GM12892 (cell line): ENCODE data around the gene CPEB4.

ENCODE experiments used
- DNase-seq: peaks from one replicate; pipeline ENCODE4 v3.0.0; 2011; ENCODE audit not compliant: insufficient read length
- FAIRE-seq: peaks from 2 replicates; lab custom pipeline; 2011; peaks lifted over from hg19 to GRCh38; lab: Jason Lieb, UNC
- POLR2A ChIP-seq: IDR thresholded peaks from 2 replicates; pipeline ENCODE4 v1.6.1; 2011; ENCODE audit warnings: low read depth, low read length, control low read depth
- POLR2AphosphoS5 ChIP-seq: IDR thresholded peaks from 2 replicates; pipeline ENCODE4 v1.6.1; 2011; ENCODE audit warnings: low read depth, low read length, control low read depth
- TAF1 ChIP-seq: IDR thresholded peaks from 2 replicates; pipeline ENCODE4 v1.6.1; 2011; ENCODE audit warnings: low read depth, mild to moderate bottlenecking, control low read depth, low read length, borderline replicate concordance

Gene CPEB4

DNA sequence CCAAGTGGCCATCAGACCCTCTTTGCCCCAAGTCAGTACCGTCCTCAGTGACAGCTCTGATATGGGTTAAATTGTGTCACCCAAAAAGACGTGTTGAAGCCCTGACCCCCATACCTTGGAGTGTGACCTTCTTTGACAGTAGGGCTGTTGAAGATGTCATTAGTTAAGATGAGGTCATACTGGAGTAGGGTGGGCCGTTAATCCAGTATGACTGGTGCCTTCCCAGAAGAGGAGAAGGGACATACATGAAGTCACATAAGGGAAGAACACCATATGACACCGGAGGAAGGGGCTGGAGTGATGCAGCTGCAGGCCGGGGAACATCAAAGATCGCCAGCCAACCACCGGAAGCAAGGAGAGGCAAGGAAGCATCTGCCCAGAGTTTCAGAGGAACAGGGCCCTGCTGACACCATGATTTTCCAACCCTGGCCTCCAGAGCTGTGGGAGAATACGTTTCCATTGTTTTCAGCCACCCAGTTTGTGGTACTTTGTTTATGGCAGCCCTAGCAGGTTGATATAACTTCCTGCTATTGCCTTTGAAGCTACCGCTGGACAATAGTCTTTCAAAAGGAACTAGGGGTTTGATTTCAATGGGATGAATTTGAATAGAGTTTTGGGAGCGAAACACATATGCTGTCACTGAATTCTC lies 36.4 kb upstream of the CPEB4 start:
- FAIRE-seq (no peak), DNase-seq (no peak)
- TF ChIP-seq POLR2A = no peak
- TF ChIP-seq TAF1 = no peak
- no peak for TF ChIP-seq POLR2AphosphoS5

GRCh38 chr5:173852790-173853359 lies 35.3 kb upstream of the CPEB4 start:
- FAIRE-seq = no peak
- TF ChIP-seq TAF1 = no peak
- DNase-seq = no peak

DNA sequence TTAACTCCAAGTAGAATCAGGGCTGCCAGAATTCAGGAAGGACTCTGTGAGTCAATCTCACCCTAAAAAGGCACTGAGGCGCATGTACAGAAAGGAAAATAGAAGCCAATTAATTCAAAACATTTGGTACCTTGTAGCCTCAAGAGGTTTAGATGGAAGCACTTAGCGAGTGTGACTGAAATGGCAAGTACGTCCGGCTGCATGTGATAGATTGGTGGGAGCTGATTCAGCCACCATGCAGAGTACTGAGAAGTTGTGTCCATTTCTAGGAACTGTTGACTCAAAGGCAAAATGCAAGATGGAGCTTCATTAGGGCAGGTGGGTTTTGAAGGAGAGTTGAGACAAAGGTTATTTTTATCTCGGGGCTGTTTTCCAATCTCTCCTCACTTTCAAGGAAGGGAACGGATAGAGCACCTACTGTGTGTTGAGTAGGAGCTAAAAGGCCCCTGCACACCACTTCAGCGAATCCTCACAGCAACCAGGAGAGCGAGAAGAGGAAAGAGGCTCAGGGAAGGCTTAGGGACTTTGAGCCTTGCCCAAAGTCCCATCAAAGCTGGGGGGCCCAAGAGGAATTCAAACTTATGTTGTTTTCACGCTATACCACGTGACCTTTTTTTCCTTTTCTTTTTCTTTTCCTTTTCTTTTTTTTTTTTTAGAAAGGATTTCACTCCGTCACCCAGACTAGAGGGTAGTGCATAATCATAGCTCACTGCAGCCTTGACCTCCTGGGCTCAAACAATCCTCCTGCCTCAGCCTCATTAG lies 34.6 kb upstream of the CPEB4 start:
- FAIRE-seq (no peak), DNase-seq (no peak)
- TF ChIP-seq POLR2AphosphoS5 (no peak), TAF1 (no peak), POLR2A (no peak)

- TF ChIP-seq POLR2AphosphoS5 (no peak), TAF1 (no peak), POLR2A (no peak)
- DNase-seq = no peak
- FAIRE-seq = no peak
Observed at GRCh38 chr5:173855162-173855994, 32.8 kb upstream of the CPEB4 start.

DNA sequence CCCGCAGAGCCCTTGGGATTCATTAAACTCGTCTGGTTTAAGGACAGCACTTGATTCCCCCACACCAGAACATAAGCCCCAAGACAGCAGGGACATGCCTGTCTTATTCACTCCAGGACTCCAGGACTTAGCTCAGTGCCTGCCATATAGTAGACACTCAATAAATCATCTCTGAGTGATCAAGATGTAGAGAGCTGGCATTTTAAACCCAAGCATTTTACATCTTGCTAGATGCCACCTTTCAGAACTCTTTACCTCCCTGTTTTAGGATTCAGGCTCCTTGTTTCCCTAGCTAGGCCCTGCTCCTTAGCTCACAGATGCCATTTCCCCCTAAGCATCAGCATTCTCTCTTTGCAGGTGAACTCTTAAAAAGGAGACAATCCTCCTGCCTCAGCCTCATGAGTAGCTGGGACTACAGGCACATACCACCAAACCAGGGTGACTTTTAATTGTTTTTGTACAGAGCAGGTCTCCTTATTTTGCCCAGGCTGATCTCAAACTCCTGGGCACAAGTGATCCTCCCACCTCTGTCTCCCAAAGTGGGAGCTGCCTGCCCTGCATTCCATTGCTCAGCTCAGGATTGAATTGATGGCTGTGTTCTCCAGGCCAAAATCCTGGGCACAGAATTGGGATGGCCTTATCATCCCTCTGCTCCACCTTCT lies 32.0 kb upstream of the CPEB4 start:
- FAIRE-seq = no peak
- TF ChIP-seq POLR2AphosphoS5 (no peak), TAF1 (no peak), POLR2A (no peak)
- no peak for DNase-seq

GRCh38 chr5:173857234-173857633 lies 30.9 kb upstream of the CPEB4 start:
- DNase-seq = no peak
- TF ChIP-seq TAF1 = no peak
- FAIRE-seq = no peak

DNA sequence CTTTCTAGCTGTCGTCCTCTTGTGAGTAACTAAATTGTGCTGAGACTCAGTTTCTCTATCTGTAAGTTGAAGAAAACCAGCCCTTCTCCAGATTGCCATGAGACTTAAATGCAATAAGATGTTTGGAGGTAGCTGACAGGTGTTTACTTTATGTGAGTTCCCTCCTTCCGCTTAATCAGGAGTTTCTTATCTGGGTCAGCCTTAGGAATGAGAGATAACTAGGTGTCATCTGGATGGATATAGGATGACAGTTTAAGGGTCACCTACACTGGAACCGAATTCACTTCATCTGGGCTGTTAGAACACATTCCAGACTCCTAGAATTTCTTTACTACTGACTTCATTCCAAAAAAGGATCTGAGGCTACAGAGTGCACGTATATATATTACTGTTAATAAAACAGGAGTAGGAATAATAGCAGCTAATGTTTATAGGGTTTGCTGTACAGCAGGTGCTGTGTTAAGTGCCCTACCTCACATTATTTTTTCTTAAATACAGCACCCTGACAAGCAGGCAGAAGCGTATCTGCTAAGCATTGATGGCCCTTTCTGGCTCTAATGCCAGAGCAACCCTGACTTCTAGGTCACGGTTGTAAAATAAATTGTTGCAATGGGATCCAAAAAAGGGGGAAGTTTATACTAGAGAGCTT lies 30.0 kb upstream of the CPEB4 start:
- DNase-seq (no peak), FAIRE-seq (no peak)
- TF ChIP-seq TAF1 (no peak), POLR2AphosphoS5 (no peak), POLR2A (no peak)

- TF ChIP-seq POLR2AphosphoS5 = no peak
- no peak for TF ChIP-seq TAF1
- TF ChIP-seq POLR2A = no peak
- FAIRE-seq (no peak), DNase-seq (no peak)
Observed at GRCh38 chr5:173858670-173859407, 29.3 kb upstream of the CPEB4 start.

- DNase-seq (no peak), FAIRE-seq (no peak)
- TF ChIP-seq TAF1 (no peak), POLR2A (no peak), POLR2AphosphoS5 (no peak)
Observed at GRCh38 chr5:173859408-173860159, 28.6 kb upstream of the CPEB4 start.

DNA sequence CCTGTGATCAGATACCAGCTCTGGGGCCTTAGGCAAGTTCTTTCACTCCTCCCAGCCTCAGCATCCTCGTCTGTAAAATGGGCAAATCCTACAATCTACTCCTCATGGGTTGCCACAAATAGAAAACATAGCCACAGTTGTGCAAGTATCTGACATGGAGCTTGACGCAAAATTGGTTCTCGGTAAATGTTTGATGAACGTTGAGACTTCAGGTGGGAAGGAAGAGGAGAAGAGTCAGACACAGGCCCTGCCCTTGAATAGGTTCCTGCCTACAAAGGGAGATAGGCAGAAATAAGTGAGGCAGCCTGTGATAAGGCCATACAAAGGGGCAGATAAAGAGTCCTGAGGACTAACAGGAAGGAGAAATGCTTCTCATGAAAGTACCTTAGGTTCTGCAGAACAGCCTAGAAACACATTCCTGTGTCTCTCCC lies 26.1 kb upstream of the CPEB4 start:
- DNase-seq = no peak
- TF ChIP-seq TAF1 (no peak), POLR2AphosphoS5 (no peak), POLR2A (no peak)
- no peak for FAIRE-seq

- TF ChIP-seq POLR2AphosphoS5 (no peak), POLR2A (no peak), TAF1 (no peak)
- FAIRE-seq = no peak
- DNase-seq = no peak
Observed at GRCh38 chr5:173863359-173863758, 24.8 kb upstream of the CPEB4 start.
